Measurements from ENCODE around the gene SYCE1L. TPM values are rescaled to one million over a fixed set of nuclear protein-coding genes. Genes with fewer than 3 reads are reported as not detected.

SYCE1L gene
- total RNA-seq, 2 experiments from 2014 or later: 1.9 to 9.9 TPM

- H3K4me2 ChIP-seq (ENCODE audit: low read length): no peak overlapping the region
- intact Hi-C loops (cut with micrococcal nuclease; ENCODE audit: unreplicated experiment): no loop called here
- CTCF ChIA-PET (ENCODE audit: unreplicated experiment): no interaction called here
- no TSS peak for BruUV-seq (replicated peaks)
- no peak overlapping the region for H3K27ac ChIP-seq (ENCODE audit: low read depth, low read length, poor library complexity, severe bottlenecking)
- no peak overlapping the region for H3K4me3 ChIP-seq (ENCODE audit: low read depth, low read length, poor library complexity, severe bottlenecking)
- no peak for TF ChIP-seq CTCF (conservative IDR thresholded peaks at IDR 0.05; ENCODE audit: low read length)
- POLR2A ChIA-PET: no interaction called here
- no peaks in the 10 kb centered on the region for H3K36me3 ChIP-seq (ENCODE audit: insufficient read depth, low read length)
- H3K9me2 ChIP-seq (ENCODE audit: insufficient read depth, low read length): no peaks in the 10 kb centered on the region
- DNase-seq (ENCODE audit: low spot score): no peak
- no peaks in the 10 kb centered on the region for H3K4me1 ChIP-seq (ENCODE audit: insufficient read depth, low read length, poor library complexity, severe bottlenecking)
- no peaks in the 10 kb centered on the region for H4K20me1 ChIP-seq (ENCODE audit: insufficient read depth, low read length)
- no peak overlapping the region for H2AFZ ChIP-seq (ENCODE audit: low read length)
- no peaks in the 10 kb centered on the region for H3K9me3 ChIP-seq (ENCODE audit: low read length)
- H3K79me2 ChIP-seq (ENCODE audit: insufficient read depth, low read depth, low read length): no peaks in the 10 kb centered on the region
Measured at GRCh38 chr16:77246150-77246549, 46.9 kb downstream of the SYCE1L start.

- no peaks in the 10 kb centered on the region for H3K4me1 ChIP-seq (ENCODE audit: insufficient read depth, low read length, poor library complexity, severe bottlenecking)
- H3K79me2 ChIP-seq (ENCODE audit: insufficient read depth, low read depth, low read length): no peaks in the 10 kb centered on the region
- no peak for DNase-seq (ENCODE audit: low spot score)
- CTCF ChIA-PET (ENCODE audit: unreplicated experiment): no interaction called here
- H3K9me2 ChIP-seq (ENCODE audit: insufficient read depth, low read length): no peaks in the 10 kb centered on the region
- intact Hi-C loops (cut with micrococcal nuclease; ENCODE audit: unreplicated experiment): no loop called here
- BruUV-seq (replicated peaks): no TSS peak
- H3K4me2 ChIP-seq (ENCODE audit: low read length): no peak overlapping the region
- H3K27ac ChIP-seq (ENCODE audit: low read depth, low read length, poor library complexity, severe bottlenecking): no peak overlapping the region
- no peaks in the 10 kb centered on the region for H4K20me1 ChIP-seq (ENCODE audit: insufficient read depth, low read length)
- H3K9me3 ChIP-seq (ENCODE audit: low read length): no peaks in the 10 kb centered on the region
- TF ChIP-seq EZH2phosphoT487 (IDR thresholded peaks at IDR 0.05; ENCODE audit: borderline replicate concordance, low read depth, low read length) (no peak), CTCF (conservative IDR thresholded peaks at IDR 0.05; ENCODE audit: low read length) (no peak)
- POLR2A ChIA-PET: no interaction called here
- H3K4me3 ChIP-seq (ENCODE audit: low read depth, low read length, poor library complexity, severe bottlenecking): no peak overlapping the region
- no peak overlapping the region for H2AFZ ChIP-seq (ENCODE audit: low read length)
- H3K36me3 ChIP-seq (ENCODE audit: insufficient read depth, low read length): no peaks in the 10 kb centered on the region
Measured at GRCh38 chr16:77250400-77250799, 51.2 kb downstream of the SYCE1L start.

Other genes starting within 250 kb of the SYCE1L start
- 14.0 and 20.4 TPM in 2 replicates for gene MON1B, start 8.2 kb upstream of the SYCE1L start, total RNA-seq (2014; rRNA removed; shearing (Covaris generic))
- gene MON1B, start 8.2 kb upstream of the SYCE1L start, total RNA-seq (2022): 72.7 and 76.2 TPM in 2 replicates
- not detected in 2 replicates for gene ADAMTS18, start 235.6 kb downstream of the SYCE1L start, total RNA-seq (2014; rRNA removed; shearing (Covaris generic))
- not detected in 2 replicates for gene ADAMTS18, start 235.6 kb downstream of the SYCE1L start, total RNA-seq (2022)